K562 (cell line): ENCODE measurements around the gene ZMAT3. TPM values are rescaled to one million over a fixed set of nuclear protein-coding genes. Genes with fewer than 3 reads are reported as not detected.

Experiments
- EP400 ChIP-seq: fragments of 450-650 bp; IDR thresholded peaks from 2 replicates; pipeline ENCODE4 v1.6.1; 2017; ENCODE audit warnings: antibody characterized with exemption, mild to moderate bottlenecking, moderate library complexity
- L3MBTL2 ChIP-seq: fragments of 450-650 bp; IDR thresholded peaks from 2 replicates; pipeline ENCODE4 v1.6.1; 2016; ENCODE audit warnings: mild to moderate bottlenecking, moderate library complexity
- MEF2D ChIP-seq: conservative IDR thresholded peaks from 2 replicates; pipeline ENCODE4 v1.6.1; 2016; ENCODE audit warnings: low read depth, missing genetic modification characterization, missing compliant biosample characterization
- NFE2 ChIP-seq: IDR thresholded peaks from 2 replicates; pipeline ENCODE4 v1.6.1; 2014; ENCODE audit warnings: antibody characterized with exemption, low read depth
- RBFOX2 ChIP-seq: fragments of 200-400 bp; formaldehyde crosslinking; IDR thresholded peaks from 2 replicates; pipeline ENCODE4 v1.6.1; 2017; ENCODE audit warnings: low read depth, mild to moderate bottlenecking, low read length, moderate library complexity
- SMAD4 ChIP-seq: fragments of 250-450 bp; sonication (Bioruptor Pico); conservative IDR thresholded peaks from 2 replicates; pipeline ENCODE4 v1.8.0; 2021; ENCODE audit warnings: inconsistent platforms, mild to moderate bottlenecking, moderate library complexity
- SPI1 ChIP-seq: IDR thresholded peaks from 2 replicates; pipeline ENCODE4 v1.6.1; 2011; ENCODE audit warnings: low read depth, low read length, control low read depth, borderline replicate concordance
- TAF7 ChIP-seq: fragments of 450-650 bp; IDR thresholded peaks from 2 replicates; pipeline ENCODE4 v1.6.1; 2016; ENCODE audit warnings: missing genetic modification characterization, missing compliant biosample characterization
- TCFL5 ChIP-seq: fragments of 250-450 bp; sonication (Bioruptor Pico); conservative IDR thresholded peaks from 2 replicates; pipeline ENCODE4 v1.6.1; 2021; ENCODE audit warnings: mild to moderate bottlenecking, moderate library complexity, matching md5 sums
- TEAD1 ChIP-seq, 2 experiments: fragments of 450-650 bp in 1 of 2; sonication (generic) in 1 of 2; formaldehyde crosslinking; IDR thresholded peaks; 2 replicates each; pipeline versions ENCODE4 v1.4.0 to v1.8.0; 2020 to 2022; ENCODE audit warnings: mild to moderate bottlenecking in 2 of 2, missing genetic modification reagents in 1 of 2
- ZNF134 ChIP-seq: fragments of 250-450 bp; sonication (Bioruptor Pico); conservative IDR thresholded peaks from 2 replicates; pipeline ENCODE4 v1.4.0; 2020
- polyA plus RNA-seq, 8 experiments: library from polyadenylated mRNA; depleted of rRNA in 4 of 8; stranded (reverse) in 5 of 8; unstranded in 3 of 8; fragments of >200 nt; fragmentation: Nextera tagmentation in 2 of 8; fragmentation: Illumina TruSeq in 1 of 8; extraction: Ambion mirVana in 2 of 8; extraction: Trizol in 1 of 8; gene quantifications; 2 replicates each; pipeline versions ENCODE4 v1.2.1 to v1.2.3, GENCODE V29; 2011 to 2014; ENCODE audit warnings: inconsistent platforms in 1 of 8, missing spikeins in 1 of 8
- total RNA-seq, 7 experiments: library from RNA; depleted of rRNA in 6 of 7; stranded (reverse); fragments of >200 nt in 6 of 7; fragmentation: Illumina TruSeq in 2 of 7; extraction: Trizol in 2 of 7; gene quantifications; 2 replicates each; pipeline versions ENCODE4 v1.2.1 to v1.2.3, GENCODE V29; 2011 to 2021; ENCODE audit warnings: low replicate concordance in 1 of 7
- TF ChIP-seq, protein P1 (sequence below): fragments of 450-650 bp; formaldehyde crosslinking; conservative IDR thresholded peaks from 2 replicates; pipeline ENCODE4 v1.4.0; 2022; ENCODE audit warnings: mild to moderate bottlenecking, missing genetic modification characterization
- TF ChIP-seq, protein P2 (sequence below): fragments of 450-650 bp; IDR thresholded peaks from 2 replicates; pipeline ENCODE4 v1.6.1; 2017; ENCODE audit warnings: antibody characterized with exemption, mild to moderate bottlenecking
- TF ChIP-seq, protein P3 (sequence below): fragments of 250-450 bp; sonication (Bioruptor Pico); IDR thresholded peaks from 2 replicates; pipeline ENCODE4 v1.8.0; 2022; ENCODE audit warnings: moderate library complexity, mild to moderate bottlenecking, inconsistent platforms
- TF ChIP-seq, protein P4 (sequence below), 2 experiments: fragments of 200-800 bp in 1 of 2; sonication (Bioruptor generic) in 1 of 2; sonication (generic) in 1 of 2; formaldehyde crosslinking in 1 of 2; IDR thresholded peaks in 1 of 2; conservative IDR thresholded peaks in 1 of 2; 2 replicates each; pipeline versions ENCODE4 v1.5.0 to v1.6.1; 2016 to 2020; ENCODE audit warnings: missing compliant biosample characterization in 1 of 2, missing genetic modification characterization in 1 of 2, missing genetic modification reagents in 1 of 2

ZMAT3 gene
- total and polyA plus RNA-seq, 9 of the 15 experiments (the other 6 are each of a cell fraction or from before 2014, with no cell fraction given) = 0.87 to 5.1 (median 3.9) TPM

DNA sequence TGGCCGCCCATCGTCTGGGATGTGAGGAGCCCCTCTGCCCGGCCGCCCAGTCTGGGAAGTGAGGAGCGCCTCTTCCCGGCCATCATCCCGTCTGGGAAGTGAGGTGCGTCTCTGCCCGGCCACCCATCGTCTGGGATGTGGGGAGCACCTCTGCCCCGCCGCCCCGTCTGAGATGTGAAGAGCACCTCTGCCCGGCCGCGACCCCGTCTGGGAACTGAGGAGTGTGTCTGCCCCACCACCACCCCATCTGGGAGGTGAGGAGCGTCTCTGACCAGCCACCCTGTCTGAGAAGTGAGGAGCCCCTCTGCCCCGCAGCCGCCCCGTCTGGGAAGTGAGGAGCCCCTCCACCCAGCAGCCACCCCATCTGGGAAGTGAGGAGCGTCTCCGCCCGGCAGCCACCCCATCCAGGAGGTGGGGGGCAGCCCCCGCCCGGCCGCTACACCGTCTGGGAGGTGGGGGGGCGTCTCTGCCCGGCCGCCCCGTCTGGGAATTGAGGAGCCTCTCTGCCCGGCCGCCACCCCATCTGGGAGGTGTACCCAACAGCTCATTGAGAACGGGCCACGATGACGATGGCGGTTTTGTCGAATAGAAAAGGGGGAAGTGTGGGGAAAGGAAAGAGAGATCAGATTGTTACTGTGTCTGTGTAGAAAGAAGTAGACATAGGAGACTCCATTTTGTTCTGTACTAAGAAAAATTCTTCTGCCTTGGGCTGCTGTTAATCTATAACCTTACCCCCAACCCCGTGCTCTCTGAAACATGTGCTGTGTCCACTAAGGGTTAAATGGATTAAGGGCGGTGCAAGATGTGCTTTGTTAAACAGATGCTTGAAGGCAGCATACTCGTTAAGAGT is 38.9 kb downstream of the ZMAT3 start (continued):
- TF ChIP-seq RBFOX2 (peak; percentile 40; the same call in 1 of the 2 replicates), TCFL5 (CRISPR knock-in tag) (0 out of 2 replicates have a peak, but pooled peaks have one; percentile 41), MEF2D (tag) (peak; percentile 68; the same call in 1 of the 2 replicates), SMAD4 (peak; percentile 91), TEAD1 (CRISPR knock-in tag; IDR thresholded peaks at IDR 0.05) (peak in 1 of 2 experiments; percentile 49; a peak in 1 of 4 replicates), L3MBTL2 (peak; percentile 62; the same call in 1 of the 2 replicates), NFE2 (peak; percentile 27; the same call in 1 of the 2 replicates), SPI1 (0 out of 2 replicates have a peak, but pooled peaks have one; percentile 11), TAF7 (0 out of 2 replicates have a peak, but pooled peaks have one; percentile 26), ZNF134 (peak; percentile 36; the same call in 1 of the 2 replicates), EP400 (peak; percentile 58)
- TF ChIP-seq, protein P1, sequence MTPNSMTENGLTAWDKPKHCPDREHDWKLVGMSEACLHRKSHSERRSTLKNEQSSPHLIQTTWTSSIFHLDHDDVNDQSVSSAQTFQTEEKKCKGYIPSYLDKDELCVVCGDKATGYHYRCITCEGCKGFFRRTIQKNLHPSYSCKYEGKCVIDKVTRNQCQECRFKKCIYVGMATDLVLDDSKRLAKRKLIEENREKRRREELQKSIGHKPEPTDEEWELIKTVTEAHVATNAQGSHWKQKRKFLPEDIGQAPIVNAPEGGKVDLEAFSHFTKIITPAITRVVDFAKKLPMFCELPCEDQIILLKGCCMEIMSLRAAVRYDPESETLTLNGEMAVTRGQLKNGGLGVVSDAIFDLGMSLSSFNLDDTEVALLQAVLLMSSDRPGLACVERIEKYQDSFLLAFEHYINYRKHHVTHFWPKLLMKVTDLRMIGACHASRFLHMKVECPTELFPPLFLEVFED (CRISPR knock-in tag) = 0 out of 2 replicates have a peak, but pooled peaks have one; percentile 19
- TF ChIP-seq, protein P2, sequence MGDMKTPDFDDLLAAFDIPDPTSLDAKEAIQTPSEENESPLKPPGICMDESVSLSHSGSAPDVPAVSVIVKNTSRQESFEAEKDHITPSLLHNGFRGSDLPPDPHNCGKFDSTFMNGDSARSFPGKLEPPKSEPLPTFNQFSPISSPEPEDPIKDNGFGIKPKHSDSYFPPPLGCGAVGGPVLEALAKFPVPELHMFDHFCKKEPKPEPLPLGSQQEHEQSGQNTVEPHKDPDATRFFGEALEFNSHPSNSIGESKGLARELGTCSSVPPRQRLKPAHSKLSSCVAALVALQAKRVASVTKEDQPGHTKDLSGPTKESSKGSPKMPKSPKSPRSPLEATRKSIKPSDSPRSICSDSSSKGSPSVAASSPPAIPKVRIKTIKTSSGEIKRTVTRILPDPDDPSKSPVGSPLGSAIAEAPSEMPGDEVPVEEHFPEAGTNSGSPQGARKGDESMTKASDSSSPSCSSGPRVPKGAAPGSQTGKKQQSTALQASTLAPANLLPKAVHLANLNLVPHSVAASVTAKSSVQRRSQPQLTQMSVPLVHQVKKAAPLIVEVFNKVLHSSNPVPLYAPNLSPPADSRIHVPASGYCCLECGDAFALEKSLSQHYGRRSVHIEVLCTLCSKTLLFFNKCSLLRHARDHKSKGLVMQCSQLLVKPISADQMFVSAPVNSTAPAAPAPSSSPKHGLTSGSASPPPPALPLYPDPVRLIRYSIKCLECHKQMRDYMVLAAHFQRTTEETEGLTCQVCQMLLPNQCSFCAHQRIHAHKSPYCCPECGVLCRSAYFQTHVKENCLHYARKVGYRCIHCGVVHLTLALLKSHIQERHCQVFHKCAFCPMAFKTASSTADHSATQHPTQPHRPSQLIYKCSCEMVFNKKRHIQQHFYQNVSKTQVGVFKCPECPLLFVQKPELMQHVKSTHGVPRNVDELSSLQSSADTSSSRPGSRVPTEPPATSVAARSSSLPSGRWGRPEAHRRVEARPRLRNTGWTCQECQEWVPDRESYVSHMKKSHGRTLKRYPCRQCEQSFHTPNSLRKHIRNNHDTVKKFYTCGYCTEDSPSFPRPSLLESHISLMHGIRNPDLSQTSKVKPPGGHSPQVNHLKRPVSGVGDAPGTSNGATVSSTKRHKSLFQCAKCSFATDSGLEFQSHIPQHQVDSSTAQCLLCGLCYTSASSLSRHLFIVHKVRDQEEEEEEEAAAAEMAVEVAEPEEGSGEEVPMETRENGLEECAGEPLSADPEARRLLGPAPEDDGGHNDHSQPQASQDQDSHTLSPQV = peak; percentile 99
- TF ChIP-seq, protein P3, sequence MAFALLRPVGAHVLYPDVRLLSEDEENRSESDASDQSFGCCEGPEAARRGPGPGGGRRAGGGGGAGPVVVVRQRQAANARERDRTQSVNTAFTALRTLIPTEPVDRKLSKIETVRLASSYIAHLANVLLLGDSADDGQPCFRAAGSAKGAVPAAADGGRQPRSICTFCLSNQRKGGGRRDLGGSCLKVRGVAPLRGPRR (CRISPR knock-in tag) = peak; percentile 69; the same call in 1 of the 2 replicates
- TF ChIP-seq, protein P4, sequence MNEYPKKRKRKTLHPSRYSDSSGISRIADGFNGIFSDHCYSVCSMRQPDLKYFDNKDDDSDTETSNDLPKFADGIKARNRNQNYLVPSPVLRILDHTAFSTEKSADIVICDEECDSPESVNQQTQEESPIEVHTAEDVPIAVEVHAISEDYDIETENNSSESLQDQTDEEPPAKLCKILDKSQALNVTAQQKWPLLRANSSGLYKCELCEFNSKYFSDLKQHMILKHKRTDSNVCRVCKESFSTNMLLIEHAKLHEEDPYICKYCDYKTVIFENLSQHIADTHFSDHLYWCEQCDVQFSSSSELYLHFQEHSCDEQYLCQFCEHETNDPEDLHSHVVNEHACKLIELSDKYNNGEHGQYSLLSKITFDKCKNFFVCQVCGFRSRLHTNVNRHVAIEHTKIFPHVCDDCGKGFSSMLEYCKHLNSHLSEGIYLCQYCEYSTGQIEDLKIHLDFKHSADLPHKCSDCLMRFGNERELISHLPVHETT (CRISPR knock-in tag; conservative IDR thresholded peaks at IDR 0.05 in 1 of 2, IDR thresholded peaks at IDR 0.05 in 1 of 2) = peak in 1 of 2 experiments; percentile 65; a peak in 1 of 4 replicates
